ENCODE results near the gene PLK5.
"Not testable (repeated sequence)": the region's sequence is repeated elsewhere in the genome, so short reads cannot be mapped to it uniquely, and the experiment has no call there.

- not testable (repeated sequence) for TF ChIP-seq CTCF, POLR2A, POLR2AphosphoS5 (IDR thresholded peaks at IDR 0.05)
Observed at GRCh38 chr19:1535699-1536098, 11.8 kb downstream of the PLK5 start.

Data from gastroesophageal sphincter (tissue), 3 donors.